Measurements from ENCODE around the gene MEGF6. TPM values are rescaled to one million over a fixed set of nuclear protein-coding genes. Genes with fewer than 3 reads are reported as not detected.

The MEGF6 gene
- total RNA-seq, 1 experiment from 2014 or later, result 21.3 TPM

DNA sequence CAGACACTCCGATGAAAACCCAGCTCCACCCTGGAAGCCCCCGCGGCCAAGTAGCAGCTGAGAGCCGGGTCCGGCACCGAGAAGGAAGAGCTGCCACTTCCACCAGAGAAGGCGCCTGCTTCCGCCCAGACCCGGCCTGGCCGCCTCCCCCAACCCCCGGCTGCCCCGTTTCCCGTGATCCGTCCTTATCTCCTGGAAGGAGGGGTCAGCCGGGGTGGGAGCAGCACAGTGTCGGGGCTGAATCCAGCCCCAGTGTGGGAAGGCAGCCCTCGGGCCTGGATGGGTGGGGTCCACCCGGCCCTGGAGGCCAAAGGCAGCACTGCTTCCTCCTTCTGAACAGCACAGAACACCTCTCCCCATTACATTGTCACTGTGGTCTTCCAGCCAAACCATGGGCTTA is 69.4 kb downstream of the MEGF6 start:
- no peak overlapping the region for H2BK5ac ChIP-seq (ENCODE audit: insufficient read length, low read length)
- H3K27me3 Mint-ChIP-seq (ENCODE audit: low read depth), result peaks cover 1% of the 10 kb centered on the region
- no peak overlapping the region for H3K4me2 ChIP-seq (ENCODE audit: insufficient read depth, insufficient read length, low read length)
- H3K27me3 ChIP-seq (ENCODE audit: insufficient read depth, low read length), result no peaks in the 10 kb centered on the region
- no peaks in the 10 kb centered on the region for H4K20me1 ChIP-seq (ENCODE audit: control insufficient read depth, insufficient read depth, insufficient read length)
- H3K27ac Mint-ChIP-seq, result no peak overlapping the region
- no peaks in the 10 kb centered on the region for H3K23me2 ChIP-seq (ENCODE audit: insufficient read length, low read depth, low read length, poor library complexity, severe bottlenecking)
- peaks cover 0 to 17% of the 10 kb centered on the region in 2 experiments; a peak in 2 of 4 replicates for H3K4me1 Mint-ChIP-seq
- no peak overlapping the region for H2AFZ ChIP-seq (ENCODE audit: low read length)
- H3K56ac ChIP-seq (ENCODE audit: insufficient read length, low read depth, low read length), result no peak overlapping the region
- H3K4me3 Mint-ChIP-seq, result no peak overlapping the region
- H3K36me3 Mint-ChIP-seq (ENCODE audit: insufficient read depth in 1 of 3, low read depth in 3 of 3), result no peaks in the 10 kb centered on the region
- H2BK20ac ChIP-seq (ENCODE audit: low read depth, low read length, poor library complexity, severe bottlenecking), result no peak overlapping the region
- H3T11ph ChIP-seq (ENCODE audit: low read length), result no peak overlapping the region
- no CpG with 5 or more reads among the region's 18 CpGs for WGBS (ENCODE audit: extremely low coverage, insufficient read length, low lambda C conversion rate)
- no peak overlapping the region for H3K27ac ChIP-seq (ENCODE audit: insufficient read length, low read depth, low read length)
- no peak overlapping the region for H2BK120ac ChIP-seq (ENCODE audit: low read depth, low read length, poor library complexity, severe bottlenecking)
- H3K79me2 ChIP-seq (ENCODE audit: insufficient read depth, low read length), result no peaks in the 10 kb centered on the region
- no peaks in the 10 kb centered on the region for H3K9me3 ChIP-seq (ENCODE audit: control insufficient read depth, low read depth, low read length)
- H3K14ac ChIP-seq (ENCODE audit: insufficient read depth, low read length), result no peak overlapping the region
- no peak overlapping the region for H3K18ac ChIP-seq (ENCODE audit: insufficient read length, low read depth, low read length)
- no peaks in the 10 kb centered on the region; the same call in 1 of the 2 replicates for H3K4me1 ChIP-seq (ENCODE audit: insufficient read depth, low read length)
- no peak for DNase-seq
- H2BK12ac ChIP-seq (ENCODE audit: insufficient read length, low read depth, low read length), result no peak overlapping the region
- no peak overlapping the region for H4K8ac ChIP-seq (replicated peaks; ENCODE audit: insufficient read length, low read depth, low read length)
- H3K23ac ChIP-seq (ENCODE audit: insufficient read length, low read depth, low read length), result no peak overlapping the region
- no peak overlapping the region; the same call in 1 of the 2 replicates for H2BK15ac ChIP-seq (ENCODE audit: low read depth, low read length)
- no peak overlapping the region for H3K4ac ChIP-seq (ENCODE audit: low read depth, low read length)
- H4K91ac ChIP-seq (ENCODE audit: insufficient read length, low read depth, low read length), result no peak overlapping the region
- H2AK5ac ChIP-seq (ENCODE audit: insufficient read length, low read length), result no peak overlapping the region
- no peak overlapping the region for H4K5ac ChIP-seq (ENCODE audit: insufficient read length, low read depth, low read length)
- no peaks in the 10 kb centered on the region for H3K9me3 Mint-ChIP-seq
- H3K79me1 ChIP-seq (ENCODE audit: insufficient read depth, low read depth, low read length, poor library complexity, severe bottlenecking), result no peaks in the 10 kb centered on the region
- no peak for TF ChIP-seq CTCF (conservative IDR thresholded peaks at IDR 0.05)
- no peak overlapping the region for H3K9ac ChIP-seq (ENCODE audit: extremely low read depth, insufficient read length, low read length)
